ENCODE data around the gene PAQR3. TPM values are rescaled to one million over a fixed set of nuclear protein-coding genes. Genes with fewer than 3 reads are reported as not detected.

PAQR3 gene
- total RNA-seq, 1 experiment from 2014 or later: 17.3 TPM

GRCh38 chr4:78971326-78971725 lies 32.1 kb upstream of the PAQR3 start:
- H3K27me3 ChIP-seq (ENCODE audit: control insufficient read depth, insufficient read depth, low read length): no peaks in the 10 kb centered on the region
- TF ChIP-seq SIN3A (IDR thresholded peaks at IDR 0.05; ENCODE audit: borderline replicate concordance, insufficient read depth, low read depth, low read length): no peak
- TF ChIP-seq, protein P1, sequence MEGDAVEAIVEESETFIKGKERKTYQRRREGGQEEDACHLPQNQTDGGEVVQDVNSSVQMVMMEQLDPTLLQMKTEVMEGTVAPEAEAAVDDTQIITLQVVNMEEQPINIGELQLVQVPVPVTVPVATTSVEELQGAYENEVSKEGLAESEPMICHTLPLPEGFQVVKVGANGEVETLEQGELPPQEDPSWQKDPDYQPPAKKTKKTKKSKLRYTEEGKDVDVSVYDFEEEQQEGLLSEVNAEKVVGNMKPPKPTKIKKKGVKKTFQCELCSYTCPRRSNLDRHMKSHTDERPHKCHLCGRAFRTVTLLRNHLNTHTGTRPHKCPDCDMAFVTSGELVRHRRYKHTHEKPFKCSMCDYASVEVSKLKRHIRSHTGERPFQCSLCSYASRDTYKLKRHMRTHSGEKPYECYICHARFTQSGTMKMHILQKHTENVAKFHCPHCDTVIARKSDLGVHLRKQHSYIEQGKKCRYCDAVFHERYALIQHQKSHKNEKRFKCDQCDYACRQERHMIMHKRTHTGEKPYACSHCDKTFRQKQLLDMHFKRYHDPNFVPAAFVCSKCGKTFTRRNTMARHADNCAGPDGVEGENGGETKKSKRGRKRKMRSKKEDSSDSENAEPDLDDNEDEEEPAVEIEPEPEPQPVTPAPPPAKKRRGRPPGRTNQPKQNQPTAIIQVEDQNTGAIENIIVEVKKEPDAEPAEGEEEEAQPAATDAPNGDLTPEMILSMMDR (IDR thresholded peaks at IDR 0.05): no peak
- no TSS peak for BruUV-seq (replicated peaks)
- intact Hi-C loops (cut with micrococcal nuclease; ENCODE audit: unreplicated experiment): no loop called here
- no peak overlapping the region for H3K27ac ChIP-seq (ENCODE audit: low read length)
- ChIA-PET CTCF (no interaction called here), POLR2A (no interaction called here)
- in situ Hi-C loops (cut with HindIII; ENCODE audit: low pct_unique_long_range_greater_than_20kb, low sequenced_read_pairs): no loop called here
- no peaks in the 10 kb centered on the region for H3K9me3 ChIP-seq (ENCODE audit: control insufficient read depth, insufficient read depth, low read depth, low read length)
- H3K4me1 ChIP-seq (ENCODE audit: control insufficient read depth, insufficient read depth, low read length): no peaks in the 10 kb centered on the region
- ATAC-seq (no peak), DNase-seq (ENCODE audit: low read depth, low spot score) (no peak)
- no peaks in the 10 kb centered on the region for H3K36me3 ChIP-seq (ENCODE audit: control insufficient read depth, insufficient read depth, low read length)
- no peak overlapping the region for H3K4me3 ChIP-seq (ENCODE audit: low read depth in 2 of 2, low read length in 2 of 2)

GRCh38 chr4:78962597-78963115 lies 23.4 kb upstream of the PAQR3 start:
- Histone ChIP-seq H3K9me3 (ENCODE audit: control insufficient read depth, insufficient read depth, low read depth, low read length) (no peaks in the 10 kb centered on the region), H3K4me1 (ENCODE audit: control insufficient read depth, insufficient read depth, low read length) (no peaks in the 10 kb centered on the region), H3K4me3 (ENCODE audit: low read depth in 2 of 2, low read length in 2 of 2) (no peak overlapping the region), H3K27me3 (ENCODE audit: control insufficient read depth, insufficient read depth, low read length) (no peaks in the 10 kb centered on the region), H3K36me3 (ENCODE audit: control insufficient read depth, insufficient read depth, low read length) (no peaks in the 10 kb centered on the region), H3K27ac (ENCODE audit: low read length) (no peak overlapping the region)
- CTCF ChIA-PET: no interaction called here
- BruUV-seq (replicated peaks): no TSS peak
- intact Hi-C loops (cut with micrococcal nuclease; ENCODE audit: unreplicated experiment) (no loop called here), in situ Hi-C loops (cut with HindIII; ENCODE audit: low pct_unique_long_range_greater_than_20kb, low sequenced_read_pairs) (no loop called here)
- no peak for DNase-seq (ENCODE audit: low read depth, low spot score)
- TF ChIP-seq POLR2AphosphoS5 (IDR thresholded peaks at IDR 0.05; ENCODE audit: low read depth, low read length) (no peak), SIN3A (IDR thresholded peaks at IDR 0.05; ENCODE audit: borderline replicate concordance, insufficient read depth, low read depth, low read length) (no peak), REST (IDR thresholded peaks at IDR 0.05; ENCODE audit: insufficient read depth in 1 of 2, low read depth in 2 of 2, low read length in 1 of 2) (no peak), TCF7L2 (IDR thresholded peaks at IDR 0.05; ENCODE audit: low read depth, low read length) (no peak)
- TF ChIP-seq, protein P1 (IDR thresholded peaks at IDR 0.05): no peak
- ATAC-seq: no peak
- POLR2A ChIA-PET: no interaction called here
